Muscle of back (tissue), 11 donors: ENCODE data around the gene ZNF831. TPM values are rescaled to one million over a fixed set of nuclear protein-coding genes. Genes with fewer than 3 reads are reported as not detected.

ENCODE experiments used
- DNase-seq, 3 donors: peaks; one replicate each; pipeline versions ENCODE4 v3.0.0 to v3.0.0-alpha.2; 2013
- polyA plus RNA-seq, 10 donors: library from polyadenylated mRNA; unstranded; fragments of 120-200 nt; gene quantifications; one replicate each; pipeline ENCODE4 v1.2.1, GENCODE V29; 2013; ENCODE audit not compliant: insufficient read length in 10 of 10

Gene ZNF831
- polyA plus RNA-seq, 10 donors = 0.05 to 0.86 (median 0.17) TPM

DNA sequence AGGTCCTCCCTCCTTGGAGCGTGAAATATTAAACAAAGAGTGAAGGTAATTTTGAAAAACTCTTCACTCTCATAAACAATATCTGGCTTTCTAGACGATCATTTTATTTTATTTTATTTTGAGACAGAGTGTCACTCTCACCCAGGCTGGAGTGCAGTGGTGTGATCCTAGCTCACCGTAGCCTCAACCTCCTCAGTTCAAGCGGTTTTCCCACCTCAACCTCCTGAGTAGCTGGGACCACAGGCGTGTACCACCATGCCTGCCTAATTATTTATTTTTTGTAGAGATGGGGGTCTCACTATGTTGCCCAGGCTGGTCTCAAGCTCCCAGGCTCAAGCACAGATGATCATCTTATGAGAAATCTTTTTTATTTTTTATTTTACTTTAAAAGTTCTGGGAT is 16.4 kb downstream of the ZNF831 start:
- DNase-seq = no peak

- no peak for DNase-seq
Measured at GRCh38 chr20:59181936-59182335, 18.3 kb downstream of the ZNF831 start.

GRCh38 chr20:59182401-59183044 is 18.9 kb downstream of the ZNF831 start:
- no peak for DNase-seq

- no peak for DNase-seq
Measured at GRCh38 chr20:59183751-59184150, 20.1 kb downstream of the ZNF831 start.

DNA sequence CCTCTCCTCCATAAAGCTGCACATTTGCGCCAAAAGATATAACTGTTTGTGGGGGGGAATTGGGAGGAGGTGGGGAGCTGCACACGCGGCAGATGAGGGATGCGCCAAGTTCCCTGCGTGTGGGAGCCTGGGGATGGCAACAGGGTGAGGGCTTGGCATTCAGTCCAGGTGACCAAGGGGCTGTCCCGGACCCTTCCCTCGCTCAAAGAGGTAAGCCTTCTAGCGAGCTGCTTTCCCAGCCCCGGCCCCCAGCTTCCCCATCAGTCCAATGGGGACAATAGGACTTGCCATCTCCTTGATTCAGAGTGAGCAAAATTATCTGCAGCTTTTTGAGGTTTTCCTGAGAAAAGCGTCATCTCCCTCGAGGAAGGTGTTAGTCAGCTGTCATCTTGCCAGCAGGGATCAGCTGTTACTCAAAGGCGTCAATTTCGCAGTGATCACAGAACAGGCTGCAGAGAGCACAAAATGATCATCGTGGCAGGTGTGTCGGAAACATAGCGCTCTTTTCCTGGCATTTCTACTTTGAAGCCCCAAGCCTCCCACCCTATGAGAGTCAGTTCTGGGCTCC is 21.3 kb downstream of the ZNF831 start:
- no peak for DNase-seq

DNA sequence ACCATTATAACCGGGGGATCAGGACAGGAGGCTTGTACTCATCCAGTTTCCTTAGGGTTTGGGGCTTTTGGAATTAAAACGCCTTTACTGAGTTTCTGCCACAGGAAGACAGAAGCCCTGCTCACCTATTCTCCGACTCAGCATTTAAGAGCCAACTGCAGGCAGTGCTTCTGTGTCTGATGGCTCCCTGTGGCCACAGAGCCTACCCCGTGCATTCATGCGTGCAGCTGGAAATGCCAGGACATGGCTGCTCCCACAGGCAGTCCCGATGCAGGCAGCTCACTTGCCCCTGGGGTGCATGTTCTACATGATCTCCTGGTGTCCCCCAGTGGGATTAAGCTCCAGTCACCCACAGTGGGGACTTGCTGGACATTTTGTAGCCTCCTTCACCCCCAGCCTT is 22.2 kb downstream of the ZNF831 start:
- no peak for DNase-seq

GRCh38 chr20:59190466-59190865 is 26.8 kb downstream of the ZNF831 start:
- DNase-seq = no peak

- no peak for DNase-seq
Measured at GRCh38 chr20:59191036-59191755, 27.6 kb downstream of the ZNF831 start.

GRCh38 chr20:59191756-59192532 is 28.3 kb downstream of the ZNF831 start:
- DNase-seq = no peak

DNA sequence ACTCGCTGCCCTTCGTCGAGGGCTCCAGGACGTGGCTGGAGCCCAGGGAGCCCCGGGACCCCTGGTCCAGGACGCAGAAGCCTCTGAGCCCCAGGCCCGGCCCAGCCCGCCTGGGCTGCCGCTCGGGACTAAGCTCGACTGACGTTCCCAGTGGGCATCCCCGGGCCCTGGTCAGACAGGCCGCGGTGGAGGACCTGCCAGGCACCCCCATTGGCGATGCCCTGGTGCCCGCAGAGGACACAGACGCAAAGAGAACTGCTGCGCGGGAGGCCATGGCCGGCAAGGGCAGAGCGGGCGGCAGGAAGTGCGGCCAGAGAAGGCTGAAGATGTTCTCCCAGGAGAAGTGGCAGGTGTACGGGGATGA is 28.9 kb downstream of the ZNF831 start:
- DNase-seq = no peak

- no peak for DNase-seq
Measured at GRCh38 chr20:59193325-59193724, 29.7 kb downstream of the ZNF831 start.

GRCh38 chr20:59194023-59194935 is 30.7 kb downstream of the ZNF831 start:
- no peak for DNase-seq

DNA sequence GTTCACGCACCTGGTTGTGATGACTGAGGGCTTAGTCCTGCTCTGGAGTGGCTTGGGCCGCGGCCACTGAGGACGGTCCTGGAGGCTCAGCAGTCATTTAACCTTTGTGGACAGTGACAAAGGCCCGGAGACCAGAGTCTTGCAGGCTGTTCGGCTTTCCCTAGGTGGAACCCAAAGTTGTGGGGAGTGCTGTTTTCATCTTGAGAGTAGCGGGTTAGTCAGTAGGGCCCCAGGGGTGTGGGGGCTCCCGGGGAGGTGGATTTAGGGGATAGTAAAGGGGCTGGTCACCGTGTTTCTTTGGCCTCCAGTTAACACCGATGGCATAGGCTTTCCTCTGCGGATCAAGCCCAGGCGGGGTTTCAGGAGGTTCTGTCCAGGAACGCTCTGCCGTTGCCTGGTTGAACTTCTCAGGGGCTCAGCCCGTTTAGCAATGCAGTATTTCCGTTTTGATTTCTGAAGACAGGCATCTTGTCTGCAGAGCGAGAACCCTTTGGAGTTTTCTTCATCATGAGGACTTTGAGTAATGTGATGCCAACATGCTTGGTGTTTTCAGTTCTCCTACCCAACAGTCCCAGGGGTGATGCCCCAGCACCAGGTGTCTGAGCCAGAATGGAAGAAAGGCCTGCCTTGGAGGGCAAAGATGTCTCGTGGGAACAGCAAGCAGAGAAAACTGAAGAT is 31.8 kb downstream of the ZNF831 start:
- no peak for DNase-seq

DNA sequence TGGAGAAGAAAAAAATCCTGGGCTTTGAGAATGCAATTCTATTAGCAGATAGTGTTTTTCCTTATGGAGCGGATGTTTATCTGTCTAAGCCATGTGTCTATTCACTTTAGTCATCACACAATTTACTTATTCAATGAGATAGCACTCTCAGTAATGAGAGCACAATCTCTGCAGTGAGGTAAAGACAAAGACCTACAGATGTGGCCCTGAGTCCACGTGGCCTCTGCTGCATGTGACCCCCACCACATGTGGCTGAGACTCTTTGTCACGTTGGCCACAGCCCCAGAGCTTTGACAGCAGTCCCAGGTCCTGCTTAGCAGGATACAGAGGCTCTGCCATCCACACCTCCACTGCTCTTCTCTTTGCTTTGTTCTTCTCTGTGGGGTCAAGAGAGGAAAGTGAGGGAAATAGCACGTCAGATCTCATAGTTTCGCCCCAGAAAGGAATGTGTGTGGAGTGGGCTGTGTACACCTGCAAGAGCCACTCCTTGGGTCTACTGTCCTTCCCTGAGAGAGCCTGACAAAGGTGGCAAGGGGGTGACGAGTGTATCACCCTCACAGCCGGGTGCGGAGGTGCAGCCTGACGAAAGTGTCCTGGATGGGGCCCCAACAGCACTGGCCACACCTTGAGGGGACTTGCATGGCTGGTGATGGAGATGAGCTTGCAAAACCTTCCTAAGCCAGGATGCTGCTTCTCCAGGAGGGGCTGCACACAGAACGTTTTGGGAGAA is 40.7 kb downstream of the ZNF831 start:
- DNase-seq = no peak

- DNase-seq = no peak
Measured at GRCh38 chr20:59205044-59205443, 41.4 kb downstream of the ZNF831 start.

GRCh38 chr20:59207235-59207634 is 43.6 kb downstream of the ZNF831 start:
- no peak for DNase-seq

DNA sequence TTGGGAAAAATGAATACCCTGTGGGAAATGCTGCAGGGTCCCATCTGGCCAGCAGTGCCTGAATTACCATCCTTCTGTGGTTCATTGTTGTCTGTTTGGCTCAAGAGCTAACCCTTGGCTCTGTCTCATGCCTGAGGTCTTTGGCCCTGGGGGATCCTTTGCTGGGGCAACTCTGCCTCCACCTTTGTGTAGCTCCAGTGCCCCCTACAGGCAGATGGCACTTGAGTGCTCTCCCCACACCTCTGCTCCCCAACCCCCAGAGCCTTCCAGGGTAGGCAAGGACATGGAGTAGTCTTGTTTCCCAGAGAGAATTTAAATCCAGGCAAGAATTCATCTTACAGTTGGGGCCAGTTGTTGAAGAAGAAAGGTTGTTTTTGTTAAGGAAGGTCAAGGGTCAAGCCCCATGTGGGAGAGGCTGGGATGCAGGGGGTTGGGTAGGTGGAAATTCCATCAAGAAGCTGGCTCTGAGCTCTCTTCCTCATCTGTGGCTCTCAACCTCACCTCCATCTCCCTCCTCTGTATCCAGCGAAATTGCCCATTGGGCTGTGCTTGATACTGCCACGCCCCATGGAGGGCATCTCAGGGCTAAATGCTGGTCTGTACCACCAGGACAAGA is 44.2 kb downstream of the ZNF831 start:
- no peak for DNase-seq

- no peak for DNase-seq
Measured at GRCh38 chr20:59210186-59210585, 46.6 kb downstream of the ZNF831 start.

DNA sequence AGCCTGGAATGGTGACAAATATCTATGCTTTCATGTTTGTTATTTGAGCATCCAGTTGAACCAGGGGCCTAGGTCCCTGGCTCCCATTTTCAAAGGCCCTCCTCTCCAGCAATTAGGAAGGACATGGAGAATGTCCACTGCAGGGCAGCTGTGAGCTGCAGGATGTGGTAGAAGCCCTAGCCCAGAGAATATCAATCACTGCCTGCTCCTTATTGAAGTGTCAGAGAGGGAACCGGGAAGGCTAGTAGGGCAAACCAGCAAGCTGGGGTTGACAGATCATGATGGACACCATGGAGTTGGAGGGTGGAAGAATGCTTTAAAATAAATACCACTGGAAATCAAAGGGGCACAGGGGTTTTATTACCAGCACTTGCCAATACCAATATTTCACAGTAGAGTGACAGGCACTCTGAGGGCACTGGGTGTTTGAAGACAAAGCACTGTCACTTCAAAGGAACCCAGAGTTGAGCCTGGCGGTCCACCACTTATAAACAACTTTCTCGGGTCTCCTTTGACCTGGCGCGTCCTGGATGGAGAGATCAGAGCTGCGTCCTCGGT is 47.7 kb downstream of the ZNF831 start:
- no peak for DNase-seq
